Neural cell (in vitro differentiated cells): Measurements from ENCODE around the gene SPEG.

Source experiments
- CTCF ChIP-seq: fragments of 450-650 bp; IDR thresholded peaks from 2 replicates; pipeline ENCODE4 v1.5.1; 2014; ENCODE audit warnings: antibody characterized with exemption, mild to moderate bottlenecking, moderate library complexity; ENCODE audit not compliant: poor library complexity, severe bottlenecking
- EZH2 ChIP-seq: fragments of 200-600, 300-800 bp; shearing (Covaris generic), sonication (generic); IDR thresholded peaks from 2 replicates; pipeline ENCODE4 v1.6.1; 2014; ENCODE audit warnings: antibody characterized with exemption, low read length, borderline replicate concordance, mild to moderate bottlenecking; ENCODE audit not compliant: insufficient read depth, poor library complexity, severe bottlenecking
- MXI1 ChIP-seq: fragments of 450-650 bp; conservative IDR thresholded peaks from 2 replicates; pipeline ENCODE4 v1.6.1; 2014; ENCODE audit warnings: antibody characterized with exemption, mild to moderate bottlenecking; ENCODE audit not compliant: poor library complexity, severe bottlenecking
- SMC3 ChIP-seq: fragments of 450-650 bp; conservative IDR thresholded peaks from 2 replicates; pipeline ENCODE4 v1.6.1; 2014; ENCODE audit warnings: antibody characterized with exemption, mild to moderate bottlenecking, moderate library complexity; ENCODE audit not compliant: poor library complexity
- TAF1 ChIP-seq: IDR thresholded peaks from 2 replicates; pipeline ENCODE4 v1.6.1; 2012; ENCODE audit warnings: low read depth

- no peak for TF ChIP-seq CTCF
- no peak for TF ChIP-seq MXI1
- no peak for TF ChIP-seq EZH2
- no peak for TF ChIP-seq SMC3
- TF ChIP-seq TAF1, result no peak
These were observed 10.8 kb upstream of the SPEG start for GRCh38 chr2:219423652-219424377.
